Transverse colon (tissue), 4 donors: Measurements from ENCODE around the gene HDAC2.

Experiments used
- CTCF ChIP-seq, 5 experiments: fragments of 200-600 bp in 3 of 5; fragments of 450-650 bp in 2 of 5; sonication (generic) in 3 of 5; IDR thresholded peaks; 1 replicate in 2 of 5; 2 replicates in 3 of 5; pipeline ENCODE4 v1.5.1; 2016 to 2017; ENCODE audit warnings: antibody characterized with exemption in 5 of 5, inconsistent platforms in 3 of 5, mild to moderate bottlenecking in 2 of 5, moderate library complexity in 1 of 5
- EP300 ChIP-seq: sonication (generic); formaldehyde crosslinking; IDR thresholded peaks from one replicate; pipeline ENCODE4 v1.6.1; 2017; ENCODE audit warnings: antibody characterized with exemption, low read depth
- POLR2A ChIP-seq: fragments of 450-650 bp; IDR thresholded peaks from one replicate; pipeline ENCODE4 v1.6.1; 2016; ENCODE audit warnings: antibody characterized with exemption, mild to moderate bottlenecking, moderate library complexity
- POLR2AphosphoS5 ChIP-seq, 3 donors: sonication (generic); formaldehyde crosslinking; IDR thresholded peaks; one replicate each; pipeline ENCODE4 v1.6.1; 2016; ENCODE audit warnings: antibody characterized with exemption in 3 of 3

- TF ChIP-seq POLR2A (no peak), CTCF (IDR thresholded peaks at IDR 0.05) (no peak), EP300 (no peak), POLR2AphosphoS5 (IDR thresholded peaks at IDR 0.05) (no peak)
Measured at GRCh38 chr6:113921299-113921904, 49.5 kb downstream of the HDAC2 start.
